GM19463 (cell line): Measurements from ENCODE around the gene TMX1.

Experiments
- ATAC-seq: cut with Tn5 transposase; IDR thresholded peaks from one replicate; pipeline ENCODE4 v1.9.1; 2021; ENCODE audit warnings: mild to moderate bottlenecking, moderate library complexity; ENCODE audit not compliant: unreplicated experiment

TMX1 gene

DNA sequence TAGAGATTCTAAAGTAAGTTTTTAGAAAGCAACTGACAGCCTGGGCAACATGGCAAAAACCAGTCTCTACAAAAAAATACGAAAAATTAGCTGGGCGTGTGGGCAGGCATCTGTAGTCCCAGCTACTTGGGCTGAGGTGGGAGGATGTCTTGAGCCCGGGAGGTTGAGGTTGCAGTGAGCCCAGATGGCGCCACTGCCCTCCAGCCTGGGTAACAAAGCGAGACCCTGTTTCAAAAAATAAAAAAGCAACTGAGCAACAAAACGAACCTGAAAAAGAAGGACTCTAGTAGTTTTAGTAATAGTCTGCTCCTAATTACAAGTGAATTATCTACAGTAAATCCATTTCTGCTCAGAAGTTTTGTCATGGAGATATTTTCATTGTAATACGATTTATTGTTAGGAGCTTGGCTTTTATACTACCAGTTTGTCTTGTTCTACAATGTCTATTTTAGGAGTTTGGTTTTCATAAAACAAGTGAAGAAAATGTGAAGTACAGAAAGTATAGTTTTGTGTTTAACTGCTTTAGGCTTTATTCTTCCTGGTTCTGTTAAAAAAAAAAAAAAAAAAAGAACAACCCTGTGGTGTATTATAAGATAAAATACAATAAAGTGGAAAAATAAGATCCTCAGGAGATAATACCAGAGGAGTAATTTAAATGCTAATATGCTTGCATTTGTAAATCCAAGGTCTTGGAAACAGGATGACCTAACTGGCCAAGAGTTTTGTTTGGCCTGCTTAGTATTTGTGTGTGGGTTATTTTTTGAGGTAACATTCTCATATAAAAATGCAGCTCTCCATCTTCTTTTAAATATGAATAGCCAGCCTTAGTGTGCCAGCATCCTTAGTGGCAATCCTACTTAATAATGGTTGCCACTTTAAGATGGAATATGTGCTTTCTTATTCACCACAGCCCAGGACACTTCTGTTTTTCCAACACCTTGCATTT lies 2.8 kb downstream of the TMX1 start:
- ATAC-seq, result no peak

DNA sequence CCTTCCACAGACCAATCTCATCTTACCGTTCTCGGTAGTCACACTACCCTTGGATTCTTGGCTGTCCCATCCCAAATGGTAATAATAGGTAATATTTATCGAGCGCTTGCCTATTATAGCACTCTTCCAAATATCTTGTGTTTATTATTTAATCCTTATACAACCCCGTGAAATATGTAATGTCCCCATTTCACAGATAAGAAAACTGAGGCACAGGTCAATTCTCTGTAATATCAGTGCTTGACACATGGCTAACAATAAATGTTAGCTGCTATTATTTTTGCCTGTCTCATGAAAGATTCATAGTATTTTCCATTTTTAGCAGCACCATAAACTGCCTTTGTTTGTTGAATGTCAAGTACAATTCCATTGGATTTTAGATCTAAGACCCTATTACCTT lies 4.5 kb downstream of the TMX1 start:
- ATAC-seq, result no peak

DNA sequence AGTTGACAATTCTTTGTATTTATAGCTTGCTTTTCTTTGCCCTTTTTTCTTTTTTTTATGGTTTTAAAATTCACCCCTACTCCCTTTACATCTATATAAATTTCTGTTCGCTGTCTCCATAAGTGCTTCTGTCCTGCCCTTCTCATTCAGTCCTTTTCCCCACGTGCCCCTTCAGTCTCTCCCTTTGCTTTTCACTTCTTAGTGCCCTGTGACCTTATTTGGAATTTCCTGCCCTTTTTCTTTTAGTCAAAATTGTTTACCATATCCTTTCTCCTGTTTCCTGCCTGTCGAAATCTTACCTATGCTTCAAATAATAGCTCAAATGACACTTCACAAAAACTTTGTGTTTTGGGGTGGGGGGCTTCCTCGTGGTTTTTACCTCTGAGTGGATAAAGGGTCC lies 6.0 kb downstream of the TMX1 start:
- ATAC-seq, result no peak

DNA sequence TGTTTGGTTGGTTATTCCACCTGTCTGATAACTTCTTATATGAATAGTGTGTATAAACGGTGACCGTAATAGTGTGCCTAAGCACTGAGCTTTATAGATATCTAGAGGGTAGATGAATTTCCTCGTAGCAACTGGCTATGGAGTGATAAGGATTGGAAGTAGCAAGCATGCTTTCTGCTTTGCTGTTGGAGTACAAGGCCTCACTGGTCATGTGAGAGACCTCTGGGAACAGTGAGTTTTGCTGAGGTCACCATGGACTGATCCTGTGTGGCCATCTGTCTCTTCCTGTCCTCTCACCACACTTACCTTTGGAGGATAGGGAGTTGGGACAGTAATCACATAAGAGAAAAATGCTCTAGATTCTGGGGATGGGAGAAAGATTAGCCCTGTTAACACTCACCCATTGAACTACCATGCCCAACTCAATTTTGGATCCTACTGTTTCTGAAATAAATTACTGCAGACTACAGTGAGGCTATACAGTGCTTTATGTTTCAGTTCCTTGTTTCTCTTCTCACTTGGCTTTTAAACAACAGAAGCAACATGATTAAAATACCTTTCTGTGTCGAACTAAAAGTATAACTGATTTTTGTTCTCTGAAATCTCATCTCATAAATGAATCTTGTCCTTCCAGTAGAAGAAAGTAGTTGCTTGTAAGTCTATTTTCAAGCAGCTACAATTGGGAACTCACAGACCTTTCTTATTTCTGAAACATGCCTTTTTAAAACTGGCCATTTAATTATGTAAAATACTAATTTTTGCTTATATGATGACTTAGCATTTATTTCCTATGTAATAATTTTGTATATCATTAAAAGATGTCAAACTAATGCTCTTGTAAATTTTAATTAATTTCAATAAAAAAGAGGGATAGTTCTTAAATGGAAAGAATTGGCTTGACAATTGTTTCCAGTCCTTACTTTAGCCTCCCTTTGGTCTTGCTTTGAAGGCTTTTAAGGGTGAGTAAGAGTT lies 8.3 kb downstream of the TMX1 start:
- ATAC-seq, result peak; percentile 86

DNA sequence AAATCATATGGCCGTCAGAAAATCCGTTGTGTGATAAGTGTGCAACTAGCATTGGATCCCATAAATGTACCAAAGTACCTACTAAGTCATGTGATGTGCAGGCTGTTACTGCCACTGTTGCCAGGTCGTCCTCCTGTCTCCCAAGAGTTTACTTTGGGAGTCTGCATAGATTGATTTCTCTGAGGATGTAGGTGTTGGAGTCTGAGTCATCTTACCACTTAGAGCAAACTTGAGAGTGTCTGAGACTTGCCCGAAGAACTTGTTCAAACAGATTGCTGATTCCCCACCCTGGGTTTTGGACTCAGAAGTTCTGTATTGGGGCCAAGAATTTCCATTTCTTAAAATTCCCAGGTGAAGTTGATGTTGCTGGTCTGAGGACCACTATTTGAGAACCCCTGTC lies 11.4 kb downstream of the TMX1 start:
- no peak for ATAC-seq

DNA sequence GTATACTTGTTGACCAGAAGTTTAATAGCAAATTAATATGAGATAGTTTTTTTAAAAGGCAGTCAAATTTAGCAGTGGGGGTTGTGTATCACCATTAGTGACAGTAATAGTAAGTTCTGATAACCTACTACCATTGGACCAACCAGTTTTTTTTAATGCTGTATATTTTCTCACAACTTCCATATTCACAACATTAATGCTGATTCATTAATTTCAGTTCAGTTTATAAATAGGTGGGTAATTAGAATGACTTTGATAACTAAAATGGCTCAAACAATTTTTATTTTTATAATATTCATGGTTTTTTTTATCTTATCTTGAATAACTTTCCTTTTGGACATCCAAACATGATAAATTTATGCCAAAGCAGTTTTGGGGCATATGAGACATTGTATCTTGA lies 13.8 kb downstream of the TMX1 start:
- ATAC-seq, result no peak

DNA sequence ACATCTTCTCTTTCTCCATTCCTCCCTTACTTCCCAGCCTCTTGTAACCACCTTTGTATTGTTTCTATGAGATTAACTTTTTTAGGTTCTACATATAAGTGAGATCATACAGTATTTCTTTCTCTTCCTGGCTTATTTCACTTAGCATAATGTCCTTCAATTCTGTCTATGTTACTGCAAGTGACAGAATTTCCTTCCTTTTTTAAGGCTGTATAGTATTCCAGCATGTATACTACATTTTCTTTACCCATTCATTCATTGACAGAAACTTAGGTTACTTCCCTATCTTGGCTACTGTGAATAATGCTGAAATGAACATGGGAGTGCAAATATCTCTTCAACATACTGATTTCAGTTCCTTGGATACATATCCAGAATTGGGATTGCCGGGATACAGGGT lies 18.2 kb downstream of the TMX1 start:
- no peak for ATAC-seq

DNA sequence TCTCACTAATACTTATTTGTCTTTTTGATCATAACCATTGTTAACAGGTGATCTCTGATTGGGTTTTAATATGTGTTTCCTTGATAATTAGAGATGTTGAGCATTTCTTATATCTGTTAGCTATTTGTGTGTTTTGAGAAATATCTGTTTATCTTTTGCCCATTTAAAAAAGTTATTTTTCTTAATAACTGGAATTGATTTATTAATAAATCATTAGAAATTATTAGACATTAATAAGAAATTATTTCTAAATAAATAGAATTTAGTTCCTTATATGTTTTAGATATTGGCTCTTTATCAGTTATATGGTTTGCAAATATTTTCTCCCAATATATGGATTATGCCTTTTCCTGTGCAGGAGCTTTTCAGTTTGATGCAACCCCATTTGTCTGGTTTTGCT lies 18.7 kb downstream of the TMX1 start:
- no peak for ATAC-seq

DNA sequence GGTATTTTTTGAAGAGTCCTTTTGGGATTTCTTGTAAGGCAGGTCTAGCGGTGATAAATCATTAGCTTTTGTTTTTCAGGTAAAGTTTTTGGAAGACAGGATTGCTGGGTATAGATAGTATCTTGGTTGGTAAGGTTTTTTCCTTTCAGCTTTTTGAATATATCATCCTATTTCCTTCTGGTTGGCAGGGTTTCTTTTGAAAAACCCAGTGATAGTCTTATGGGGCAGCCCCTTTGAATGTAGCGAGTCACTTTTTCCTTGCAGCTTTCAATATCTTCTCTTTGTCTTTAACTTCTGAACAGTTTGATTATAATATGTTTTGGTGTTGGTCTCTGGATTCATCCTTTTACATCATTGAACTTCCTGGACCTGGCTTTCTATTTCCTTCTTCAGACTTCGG lies 20.2 kb downstream of the TMX1 start:
- no peak for ATAC-seq

DNA sequence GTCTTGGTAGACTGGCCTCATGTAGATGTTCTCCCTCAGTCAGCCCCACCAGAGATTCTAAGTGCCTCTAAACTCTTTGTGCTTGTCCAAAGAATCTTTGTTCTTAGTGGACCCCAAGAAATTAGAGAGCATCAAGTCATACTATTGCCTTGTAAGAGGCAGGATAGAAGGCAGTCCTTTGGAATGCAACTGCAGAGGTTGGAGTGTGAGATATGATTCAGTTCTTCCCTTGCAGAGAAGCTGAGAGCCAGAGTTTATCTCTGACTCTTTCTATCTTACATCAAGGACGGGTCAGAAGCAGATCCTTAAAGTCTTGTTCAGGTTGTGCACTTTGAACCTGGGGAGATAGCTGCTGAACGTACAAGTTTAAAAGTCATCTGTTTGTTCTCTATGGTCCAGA lies 21.1 kb downstream of the TMX1 start:
- ATAC-seq, result no peak

DNA sequence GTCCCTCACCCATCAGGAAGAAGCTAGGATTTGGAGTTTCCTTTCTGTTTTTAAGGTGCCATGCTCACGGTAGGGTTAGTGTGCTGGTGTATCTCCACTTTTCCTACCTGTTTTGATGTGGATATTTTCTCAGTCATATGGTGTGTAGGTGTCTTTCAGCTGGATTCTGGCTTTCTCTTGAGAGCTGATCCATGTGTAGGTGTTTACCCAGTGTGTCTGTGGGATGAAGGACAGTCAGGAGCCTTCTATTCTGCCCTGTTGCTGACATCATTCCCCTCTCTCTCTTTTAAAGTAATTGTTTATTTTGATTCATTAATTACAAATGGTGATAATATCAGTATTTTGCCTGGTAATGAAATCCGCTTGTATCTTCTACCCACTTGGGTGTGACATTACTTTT lies 22.8 kb downstream of the TMX1 start:
- ATAC-seq, result no peak

DNA sequence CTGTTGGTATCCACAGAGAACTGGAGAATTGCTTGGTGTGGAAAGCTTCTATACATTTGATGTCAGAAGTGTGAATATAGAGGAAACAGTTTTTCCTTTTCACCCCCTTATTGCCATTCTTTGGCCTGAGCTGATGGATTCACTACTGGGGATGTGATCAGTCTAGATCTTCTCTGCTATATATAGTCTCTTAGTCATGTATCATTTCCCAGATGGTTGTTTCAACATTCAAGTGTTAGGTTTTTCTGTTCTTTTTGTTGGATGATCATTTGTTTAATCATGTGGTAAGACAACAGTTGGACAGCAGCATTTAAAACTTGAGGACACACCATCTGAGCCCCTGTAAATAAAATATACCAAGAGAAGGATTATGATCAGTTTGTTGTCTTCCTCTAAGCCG lies 29.6 kb downstream of the TMX1 start:
- ATAC-seq, result no peak

DNA sequence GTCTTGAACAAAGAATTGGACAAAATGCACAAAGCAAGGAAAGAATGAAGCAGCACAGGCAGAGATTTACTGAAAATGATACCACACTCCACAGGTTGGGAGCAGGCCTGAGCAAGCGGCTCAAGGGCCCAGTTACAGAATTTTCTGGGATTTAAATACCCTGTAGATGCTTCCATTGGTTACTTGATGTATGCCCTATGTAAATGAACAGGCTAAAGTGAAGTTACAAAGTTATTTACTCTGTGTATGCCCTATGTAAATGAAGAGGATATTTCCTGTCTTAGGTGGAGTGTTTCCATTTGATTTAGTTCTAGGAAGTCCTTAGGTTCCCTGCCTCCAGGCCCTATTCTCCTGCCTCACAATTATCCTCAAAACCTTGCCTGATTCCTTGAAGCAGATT lies 36.6 kb downstream of the TMX1 start:
- ATAC-seq, result no peak

DNA sequence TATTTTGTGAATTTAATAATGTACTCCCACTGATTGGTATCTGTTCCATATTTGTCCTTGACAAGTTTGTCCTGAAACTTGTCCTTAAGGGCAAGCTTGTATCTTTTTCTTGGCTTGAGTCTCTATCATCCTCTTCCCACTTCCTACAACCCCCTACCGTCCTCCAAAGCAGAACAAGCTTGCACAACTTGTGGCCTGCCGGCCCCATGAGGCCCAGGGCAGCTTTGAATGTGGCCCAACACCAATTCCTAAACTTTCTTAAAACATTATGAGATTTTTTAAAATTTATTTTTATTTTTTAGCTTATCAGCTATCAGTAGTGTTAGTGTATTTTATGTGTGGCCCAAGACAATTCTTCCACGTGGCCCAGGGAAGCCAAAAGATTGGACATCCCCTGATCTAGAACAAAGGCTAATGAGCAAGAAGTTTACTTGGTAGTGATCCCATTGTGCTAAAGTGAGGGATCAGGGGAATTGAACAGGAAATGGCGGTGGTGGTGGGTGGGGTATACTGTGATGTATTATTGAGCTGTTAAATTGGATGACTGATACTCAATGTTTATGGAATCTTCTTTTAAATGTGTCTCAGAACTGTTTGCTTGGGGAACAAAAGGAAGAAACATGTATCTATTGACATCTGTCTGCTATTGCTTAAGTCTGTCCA lies 37.8 kb downstream of the TMX1 start:
- ATAC-seq, result no peak

DNA sequence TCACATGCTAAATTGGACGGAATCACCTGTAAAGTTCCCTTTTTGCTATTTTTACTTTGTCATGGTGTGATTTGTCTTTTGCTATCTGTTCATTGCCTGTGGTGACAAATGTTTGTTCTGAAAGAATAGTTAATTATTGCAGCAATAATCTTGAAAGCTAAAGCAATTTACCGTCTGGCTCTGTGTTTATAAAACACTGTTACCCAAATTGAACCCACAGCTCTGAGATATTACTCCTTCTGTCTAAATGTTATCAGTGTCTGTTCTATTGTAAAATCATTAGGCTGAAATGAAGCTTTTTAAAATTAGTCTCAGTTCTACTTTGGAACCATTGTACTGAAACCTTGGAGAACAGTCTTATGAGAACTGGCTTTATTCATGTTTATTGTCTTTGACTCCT lies 42.5 kb downstream of the TMX1 start:
- ATAC-seq, result no peak

DNA sequence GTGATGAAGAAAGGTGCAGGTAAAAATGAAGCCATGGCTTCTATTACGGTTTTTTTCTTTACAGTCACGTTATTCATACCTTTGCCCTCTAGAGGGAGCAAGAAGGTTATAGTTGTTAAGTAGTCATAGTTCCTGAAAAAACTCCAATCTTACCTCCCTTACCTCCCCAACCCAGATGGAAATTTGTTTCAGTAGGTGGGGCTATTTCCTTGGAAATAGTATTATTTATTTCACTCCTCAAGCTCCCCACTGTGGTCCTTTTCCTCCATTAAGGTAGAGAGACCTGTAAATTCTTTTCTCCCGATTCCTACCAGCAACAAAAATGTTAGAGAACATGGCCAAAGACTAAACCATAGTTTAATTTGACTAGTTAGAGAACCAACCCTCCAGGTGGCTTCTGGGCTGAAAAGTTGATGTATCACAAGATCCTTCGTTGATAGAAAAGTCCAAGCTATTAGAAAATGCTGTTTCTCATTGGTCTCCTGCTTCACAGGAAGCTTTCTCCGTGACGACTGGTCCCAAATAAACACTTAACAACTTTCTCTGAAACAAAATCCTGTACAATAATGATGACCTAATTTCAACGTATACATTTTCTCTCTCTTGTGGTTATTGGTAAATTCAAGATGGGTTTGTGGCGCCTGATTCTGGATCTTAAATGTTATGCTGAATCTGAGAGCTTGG lies 43.5 kb downstream of the TMX1 start:
- no peak for ATAC-seq

DNA sequence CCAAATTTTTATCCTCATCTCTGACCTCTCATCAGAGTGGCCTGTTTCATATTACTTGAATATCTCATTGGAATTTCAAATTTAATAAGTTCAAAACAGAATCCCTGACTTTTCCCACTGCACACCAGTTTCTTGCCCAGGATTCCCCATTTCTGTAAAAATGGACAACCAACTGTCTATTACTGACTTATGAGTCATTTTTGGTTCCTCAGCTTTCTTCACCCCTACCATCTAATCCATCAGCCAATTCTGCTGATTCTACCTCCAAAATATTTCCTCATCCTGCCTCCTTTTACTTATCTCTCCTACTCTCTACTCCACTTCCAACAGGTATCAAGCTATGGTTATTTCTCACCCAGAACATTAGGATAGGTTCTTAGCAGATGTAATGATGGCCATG lies 44.2 kb downstream of the TMX1 start:
- no peak for ATAC-seq

DNA sequence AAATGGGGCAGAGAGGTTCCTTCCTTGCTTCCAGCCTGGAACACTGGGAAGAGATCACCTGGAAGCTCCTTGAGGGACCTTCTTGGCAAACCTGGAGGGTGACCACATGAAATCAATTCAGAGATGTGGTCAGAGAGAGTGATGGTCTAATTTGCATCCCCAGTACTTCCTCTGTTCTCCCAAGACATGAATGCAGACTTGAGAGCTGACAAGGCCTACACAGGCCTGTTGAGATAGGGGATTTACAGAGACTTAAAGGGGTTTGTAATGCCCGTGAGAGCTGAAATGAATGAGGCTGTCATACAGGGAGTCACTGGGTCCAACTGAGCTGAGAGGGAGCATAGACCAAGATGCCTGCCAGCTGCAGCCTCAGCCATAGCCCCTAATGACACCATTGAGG lies 45.1 kb downstream of the TMX1 start:
- ATAC-seq, result no peak

DNA sequence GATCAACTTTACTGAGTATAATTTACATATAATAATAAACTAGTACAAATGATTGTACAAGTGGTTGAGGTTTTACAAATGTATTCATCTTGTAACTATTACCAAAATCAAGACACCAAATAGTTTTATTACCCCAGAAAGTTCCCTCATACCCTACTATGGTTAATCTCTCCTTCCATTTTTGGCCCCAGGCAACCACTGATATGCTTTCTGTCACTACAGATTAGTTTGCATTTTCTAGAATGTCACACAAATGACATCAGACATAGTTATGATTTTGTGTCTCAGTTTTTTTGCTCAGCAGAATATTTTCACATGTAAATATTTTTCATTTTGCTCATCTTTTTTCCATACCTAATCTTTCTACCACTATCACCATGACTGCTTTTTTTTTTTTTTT lies 49.1 kb downstream of the TMX1 start:
- ATAC-seq, result no peak

DNA sequence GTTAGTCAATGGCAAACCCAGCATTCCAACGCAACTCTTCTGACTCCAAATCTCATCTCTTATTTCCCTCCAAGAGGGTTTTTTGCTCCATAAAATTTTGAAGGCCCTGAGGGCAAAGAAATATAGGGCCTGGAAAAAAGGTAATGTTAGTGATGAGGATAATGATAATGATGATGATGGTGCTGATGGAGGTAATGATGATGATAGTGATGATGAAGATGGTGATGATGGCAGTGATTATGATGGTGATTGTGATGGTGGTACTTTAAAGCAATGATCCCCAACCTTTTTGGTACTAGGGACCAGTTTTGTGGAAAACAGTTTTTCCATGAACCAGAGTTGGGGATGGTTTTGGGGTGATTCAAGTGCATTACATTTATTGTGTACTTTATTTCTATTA lies 50.1 kb downstream of the TMX1 start:
- ATAC-seq, result no peak

DNA sequence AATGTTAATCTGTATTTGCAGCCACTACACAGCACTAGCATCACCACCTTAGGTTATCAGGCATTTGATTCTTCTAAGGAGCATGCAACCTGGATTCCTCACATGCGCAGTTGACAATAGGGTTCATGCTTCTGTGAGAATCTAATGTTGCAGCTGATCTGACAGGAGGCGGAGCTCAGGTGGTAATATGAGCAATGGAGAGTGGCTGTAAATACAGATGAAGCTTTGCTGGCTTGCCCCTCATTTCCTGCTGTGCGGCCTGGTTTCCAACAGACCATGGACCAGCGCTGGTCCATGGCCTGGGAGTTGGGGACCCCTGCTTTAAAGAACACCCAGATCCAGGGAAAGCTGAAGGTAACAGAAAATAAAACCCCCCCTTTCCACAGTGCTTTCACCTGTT lies 51.0 kb downstream of the TMX1 start:
- no peak for ATAC-seq
